ENCODE data around the gene TRIM59. TPM values are rescaled to one million over a fixed set of nuclear protein-coding genes. Genes with fewer than 3 reads are reported as not detected.

The TRIM59 gene
- polyA plus RNA-seq, 3 donors = 18.8 to 21.6 (median 20.7) TPM

DNA sequence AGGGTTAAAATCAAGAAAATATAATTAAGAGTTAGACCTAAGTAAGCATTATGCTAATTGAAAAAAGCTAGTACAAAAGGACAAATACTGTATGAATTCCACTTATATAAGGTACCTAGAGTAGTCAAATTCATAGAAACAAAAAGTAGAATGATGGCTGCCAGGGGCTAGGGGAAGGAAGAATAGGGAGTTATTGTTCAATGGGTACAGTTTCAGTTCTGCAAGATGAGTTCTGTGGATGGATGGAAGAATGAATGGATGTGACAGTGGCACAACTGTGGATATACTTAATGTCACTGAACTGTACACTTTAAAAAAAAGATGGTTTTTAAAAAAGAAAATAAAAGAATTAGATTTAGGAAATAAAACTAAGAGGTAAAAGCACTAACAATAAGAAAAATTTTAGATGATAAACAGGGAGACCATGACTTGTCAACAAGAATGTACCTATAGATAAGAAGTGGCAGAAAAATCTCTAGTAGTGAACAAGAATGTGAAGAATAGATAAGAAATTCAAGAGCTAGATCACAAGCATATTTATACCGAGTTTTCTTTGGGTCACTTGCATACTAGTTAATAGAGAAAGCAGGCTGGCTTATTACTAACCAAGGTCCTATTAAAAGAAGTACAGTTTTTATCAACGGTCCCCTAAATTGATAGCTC is 56.1 kb downstream of the TRIM59 start:
- no peak for DNase-seq (ENCODE audit: extremely low read depth in 1 of 11, low read depth in 9 of 11, low spot score in 4 of 11)

DNA sequence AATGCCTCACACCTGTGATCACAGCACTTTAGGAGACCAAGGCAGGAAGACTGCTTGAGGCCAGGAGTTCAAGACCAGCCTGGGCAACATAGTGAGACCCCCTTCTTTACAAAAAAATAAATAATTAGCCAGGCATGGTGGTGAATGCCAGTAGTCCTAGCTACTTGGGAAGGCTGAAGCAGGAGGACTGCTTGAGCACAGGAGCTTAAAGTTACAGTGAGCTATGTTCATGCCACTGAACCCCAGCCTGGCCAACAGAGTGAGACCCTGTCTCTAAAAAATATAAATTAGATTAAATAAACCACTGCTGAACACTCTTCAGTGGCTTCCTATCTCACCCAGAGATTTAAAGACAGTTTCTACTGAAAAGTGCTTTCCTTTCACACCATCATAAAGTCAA is 56.8 kb downstream of the TRIM59 start:
- DNase-seq (ENCODE audit: extremely low read depth in 1 of 11, low read depth in 9 of 11, low spot score in 4 of 11) = no peak

GRCh38 chr3:160390565-160391138 is 58.9 kb downstream of the TRIM59 start:
- no peak for DNase-seq (ENCODE audit: extremely low read depth in 1 of 11, low read depth in 9 of 11, low spot score in 4 of 11)

Other genes with a start within 250 kb of the TRIM59 start
- under 1 TPM; 0.30 to 0.39 (median 0.32) TPM for gene C3orf80, start 224.4 kb downstream of the TRIM59 start, polyA plus RNA-seq (ENCODE audit: insufficient read length in 3 of 3)
- gene IFT80, start 50.6 kb downstream of the TRIM59 start, polyA plus RNA-seq (ENCODE audit: insufficient read length in 3 of 3) = 10 to 100 TPM; 52.4 to 67.3 (median 61.8) TPM
- gene SMC4, start 50.1 kb downstream of the TRIM59 start, polyA plus RNA-seq (ENCODE audit: insufficient read length in 3 of 3) = 100 to 1,000 TPM in 2 of 3 donors, 10 to 100 TPM in 1; 92.2 to 146 (median 101) TPM
- 10 to 100 TPM; 57.4 to 88.8 (median 80.7) TPM for gene KPNA4, start 115.8 kb upstream of the TRIM59 start, polyA plus RNA-seq (ENCODE audit: insufficient read length in 3 of 3)
- gene ARL14, start 227.4 kb upstream of the TRIM59 start, polyA plus RNA-seq (ENCODE audit: insufficient read length in 3 of 3) = not detected

Data from renal cortex interstitium (tissue), 11 donors.